Right kidney (tissue), 1 donor: ENCODE data around the gene CNKSR3.

Experiments used
- DNase-seq: peaks from one replicate; pipeline ENCODE4 v3.0.0-alpha.2; 2016

CNKSR3 gene

GRCh38 chr6:154479771-154480639, 30.5 kb downstream of the CNKSR3 start:
- peak; percentile 54 for DNase-seq

GRCh38 chr6:154479351-154479769, 31.1 kb downstream of the CNKSR3 start:
- DNase-seq: peak; percentile 59

GRCh38 chr6:154478701-154479060, 31.8 kb downstream of the CNKSR3 start:
- no peak for DNase-seq

- DNase-seq: peak; percentile 67
Observed at GRCh38 chr6:154478021-154478700, 32.3 kb downstream of the CNKSR3 start.

GRCh38 chr6:154476494-154476893, 34.0 kb downstream of the CNKSR3 start:
- no peak for DNase-seq

- DNase-seq: no peak
Observed at GRCh38 chr6:154474648-154475428, 35.6 kb downstream of the CNKSR3 start.

GRCh38 chr6:154473324-154473723, 37.2 kb downstream of the CNKSR3 start:
- DNase-seq: no peak

GRCh38 chr6:154471609-154472362, 38.7 kb downstream of the CNKSR3 start:
- no peak for DNase-seq

- DNase-seq: no peak
Observed at GRCh38 chr6:154469306-154469935, 41.1 kb downstream of the CNKSR3 start.

- no peak for DNase-seq
Observed at GRCh38 chr6:154468760-154469159, 41.7 kb downstream of the CNKSR3 start.

- DNase-seq: no peak
Observed at GRCh38 chr6:154466971-154467679, 43.4 kb downstream of the CNKSR3 start.

- no peak for DNase-seq
Observed at GRCh38 chr6:154466139-154466538, 44.3 kb downstream of the CNKSR3 start.

GRCh38 chr6:154463573-154464419, 46.7 kb downstream of the CNKSR3 start:
- DNase-seq: no peak

- no peak for DNase-seq
Observed at GRCh38 chr6:154462425-154462824, 48.1 kb downstream of the CNKSR3 start.

GRCh38 chr6:154461348-154461747, 49.1 kb downstream of the CNKSR3 start:
- no peak for DNase-seq

GRCh38 chr6:154460306-154461071, 50.0 kb downstream of the CNKSR3 start:
- no peak for DNase-seq

GRCh38 chr6:154459513-154459912, 51.0 kb downstream of the CNKSR3 start:
- no peak for DNase-seq

GRCh38 chr6:154458565-154459470, 51.7 kb downstream of the CNKSR3 start:
- no peak for DNase-seq
